ENCODE measurements around the gene GAGE12J. TPM values are rescaled to one million over a fixed set of nuclear protein-coding genes. Genes with fewer than 3 reads are reported as not detected.

The GAGE12J gene
- total and polyA plus RNA-seq, 9 of the 15 experiments (the other 6 are each of a cell fraction or from before 2014, with no cell fraction given), result 0.20 to 0.84 (median 0.64) TPM; not detected in 5

- H3K9me1 ChIP-seq (ENCODE audit: control insufficient read depth, insufficient read depth, low read length), result no peaks in the 10 kb centered on the region
- no peaks in the 10 kb centered on the region for H3K36me3 ChIP-seq (ENCODE audit: control insufficient read depth, insufficient read depth, low read length)
- BruUV-seq (replicated peaks), result no TSS peak
- no peak overlapping the region for H3K27ac ChIP-seq (ENCODE audit: extremely low read depth, low read depth, low read length)
- no peak overlapping the region for H3K4me3 ChIP-seq
- TF ChIP-seq ZNF695 (CRISPR knock-in tag; IDR thresholded peaks at IDR 0.05) (no peak), MGA (IDR thresholded peaks at IDR 0.05) (no peak), SNAPC5 (CRISPR knock-in tag; IDR thresholded peaks at IDR 0.05) (no peak), KLF1 (tag; IDR thresholded peaks at IDR 0.05) (no peak), CREB3 (tag; conservative IDR thresholded peaks at IDR 0.05; ENCODE audit: low read depth) (no peak), CHCHD3 (CRISPR knock-in tag; IDR thresholded peaks at IDR 0.05) (no peak), CEBPB (tag; IDR thresholded peaks at IDR 0.05) (no peak)
- 30% methylated on average over 1 of the region's 1 CpG for WGBS (ENCODE audit: insufficient coverage, low coverage, missing lambda C conversion rate)
- ATAC-seq (no peak), FAIRE-seq (no peak), DNase-seq (ENCODE audit: extremely low read depth in 1 of 4, low spot score in 3 of 4) (no peak)
- no peak overlapping the region for H3K9ac ChIP-seq (ENCODE audit: insufficient read depth in 1 of 2, low read depth in 2 of 2, low read length in 2 of 2)
- H3K27me3 ChIP-seq (ENCODE audit: control insufficient read depth in 2 of 2, insufficient read depth in 2 of 2, low read length in 2 of 2), result no peaks in the 10 kb centered on the region
- peaks cover 4 to 19% of the 10 kb centered on the region in 2 experiments; a peak in 4 of 5 replicates for H3K4me1 ChIP-seq (replicated peaks in 1 of 2; ENCODE audit: control insufficient read depth in 2 of 2, insufficient read depth in 2 of 2, low read length in 2 of 2)
- H2AFZ ChIP-seq (ENCODE audit: low read depth, low read length), result no peak overlapping the region
- in situ Hi-C loops (cut with MboI) (no loop called here), intact Hi-C loops (cut with micrococcal nuclease) (no loop called here)
- H3K4me2 ChIP-seq (ENCODE audit: insufficient read depth, low read length), result no peak overlapping the region
- no peaks in the 10 kb centered on the region for H4K20me1 ChIP-seq (replicated peaks; ENCODE audit: control insufficient read depth, insufficient read depth, low read length)
- POLR2A ChIA-PET, result interaction anchor here (0.7 kb wide), 1 partner anchor 1513 kb away, joined by 5 read pairs; no protein-coding TSS in a partner anchor
- CTCF ChIA-PET (ENCODE audit: low intra/inter-chr PET ratio), result no interaction called here
- no peaks in the 10 kb centered on the region for H3K79me2 ChIP-seq (ENCODE audit: control insufficient read depth, insufficient read depth, low read length)
- no peaks in the 10 kb centered on the region for H3K9me3 ChIP-seq (replicated peaks; ENCODE audit: control insufficient read depth, insufficient read depth, low read depth, low read length)
Observed at GRCh38 chrX:49287665-49288064, 34.2 kb upstream of the GAGE12J start.

Measured in K562 (cell line).